Measurements from ENCODE around the gene NLGN4X.
A peak's percentile ranks its signal among the peaks of the same experiment; 100 is the strongest.

Gene NLGN4X

GRCh38 chrX:6225288-6225910, 3.3 kb downstream of the NLGN4X start:
- H3K27ac ChIP-seq, result no peak overlapping the region
- no peaks in the 10 kb centered on the region for H3K27me3 ChIP-seq
- H4K20me1 ChIP-seq, result no peaks in the 10 kb centered on the region
- H3K4me1 ChIP-seq, result peaks cover 4% of the 10 kb centered on the region; the same call in 1 of the 2 replicates
- no peaks in the 10 kb centered on the region for H3K36me3 ChIP-seq
- no peak overlapping the region for H3K4me3 ChIP-seq
- H3K4me2 ChIP-seq, result no peak overlapping the region
- H3K9me3 ChIP-seq, result peaks cover 20% of the 10 kb centered on the region
- no peak for TF ChIP-seq Cebpa-rat (IDR thresholded peaks at IDR 0.05)
- H3K9ac ChIP-seq, result no peak overlapping the region

- no peak overlapping the region for H3K27ac ChIP-seq
- no peak for TF ChIP-seq Cebpa-rat (IDR thresholded peaks at IDR 0.05)
These were observed 5.2 kb downstream of the NLGN4X start for GRCh38 chrX:6223516-6223915.

GRCh38 chrX:6210230-6210629, 18.4 kb downstream of the NLGN4X start:
- H3K4me2 ChIP-seq, result peak overlapping the region; percentile 33
- H3K4me1 ChIP-seq, result peaks cover 18% of the 10 kb centered on the region
- H3K9ac ChIP-seq, result no peak overlapping the region
- no peaks in the 10 kb centered on the region for H3K9me3 ChIP-seq
- H3K4me3 ChIP-seq, result no peak overlapping the region
- no peaks in the 10 kb centered on the region for H3K36me3 ChIP-seq
- H4K20me1 ChIP-seq, result no peaks in the 10 kb centered on the region
- H3K27ac ChIP-seq, result no peak overlapping the region
- peak; percentile 70 for TF ChIP-seq Cebpa-rat (IDR thresholded peaks at IDR 0.05)
- H3K27me3 ChIP-seq, result no peaks in the 10 kb centered on the region

More at GRCh38 chrX:6223516-6223915, 5.2 kb downstream of the NLGN4X start:
- peaks cover 17% of the 10 kb centered on the region for H3K9me3 ChIP-seq
- no peaks in the 10 kb centered on the region for H3K27me3 ChIP-seq
- H3K4me2 ChIP-seq, result no peak overlapping the region
- no peaks in the 10 kb centered on the region for H4K20me1 ChIP-seq
- no peak overlapping the region for H3K4me3 ChIP-seq
- H3K9ac ChIP-seq, result no peak overlapping the region
- no peaks in the 10 kb centered on the region for H3K36me3 ChIP-seq
- peaks cover 4% of the 10 kb centered on the region; the same call in 1 of the 2 replicates for H3K4me1 ChIP-seq

GRCh38 chrX:6203462-6204215, 25.0 kb downstream of the NLGN4X start:
- no peaks in the 10 kb centered on the region for H3K9me3 ChIP-seq
- H3K36me3 ChIP-seq, result no peaks in the 10 kb centered on the region
- H3K4me3 ChIP-seq, result no peak overlapping the region
- no peak for TF ChIP-seq Cebpa-rat (IDR thresholded peaks at IDR 0.05)
- H3K9ac ChIP-seq, result no peak overlapping the region
- no peak overlapping the region for H3K4me2 ChIP-seq
- no peaks in the 10 kb centered on the region for H3K4me1 ChIP-seq
- no peaks in the 10 kb centered on the region for H3K27me3 ChIP-seq
- H3K27ac ChIP-seq, result no peak overlapping the region
- no peaks in the 10 kb centered on the region for H4K20me1 ChIP-seq

- Histone ChIP-seq H3K4me1 (no peaks in the 10 kb centered on the region), H3K4me2 (no peak overlapping the region), H3K4me3 (no peak overlapping the region), H3K36me3 (no peaks in the 10 kb centered on the region), H3K9me3 (no peaks in the 10 kb centered on the region), H3K9ac (no peak overlapping the region), H3K27me3 (no peaks in the 10 kb centered on the region), H4K20me1 (no peaks in the 10 kb centered on the region), H3K27ac (no peak overlapping the region)
- no peak for TF ChIP-seq Cebpa-rat (IDR thresholded peaks at IDR 0.05)
These were observed 29.2 kb downstream of the NLGN4X start for GRCh38 chrX:6199486-6199885.

GRCh38 chrX:6187256-6187655, 41.4 kb downstream of the NLGN4X start:
- no peaks in the 10 kb centered on the region for H3K9me3 ChIP-seq

GRCh38 chrX:6184900-6185515, 43.7 kb downstream of the NLGN4X start:
- Histone ChIP-seq H3K9me3 (no peaks in the 10 kb centered on the region), H4K20me1 (no peaks in the 10 kb centered on the region), H3K9ac (no peak overlapping the region), H3K4me3 (no peak overlapping the region), H3K4me1 (no peaks in the 10 kb centered on the region; the same call in 1 of the 2 replicates), H3K27ac (no peak overlapping the region), H3K27me3 (no peaks in the 10 kb centered on the region), H3K36me3 (no peaks in the 10 kb centered on the region), H3K4me2 (no peak overlapping the region)
- no peak for TF ChIP-seq Cebpa-rat (IDR thresholded peaks at IDR 0.05)

More at GRCh38 chrX:6187256-6187655, 41.4 kb downstream of the NLGN4X start:
- no peak overlapping the region for H3K4me2 ChIP-seq
- TF ChIP-seq Cebpa-rat (IDR thresholded peaks at IDR 0.05), result no peak
- H4K20me1 ChIP-seq, result no peaks in the 10 kb centered on the region
- no peak overlapping the region for H3K9ac ChIP-seq
- no peaks in the 10 kb centered on the region for H3K36me3 ChIP-seq
- H3K4me1 ChIP-seq, result no peaks in the 10 kb centered on the region; the same call in 1 of the 2 replicates
- no peak overlapping the region for H3K4me3 ChIP-seq
- no peak overlapping the region for H3K27ac ChIP-seq
- no peaks in the 10 kb centered on the region for H3K27me3 ChIP-seq

GRCh38 chrX:6175914-6176313, 52.8 kb downstream of the NLGN4X start:
- TF ChIP-seq Cebpa-rat (IDR thresholded peaks at IDR 0.05), result no peak
- no peak overlapping the region for H3K4me3 ChIP-seq
- no peak overlapping the region for H3K27ac ChIP-seq
- no peaks in the 10 kb centered on the region for H3K36me3 ChIP-seq
- H3K27me3 ChIP-seq, result no peaks in the 10 kb centered on the region
- H3K4me2 ChIP-seq, result no peak overlapping the region
- H3K9me3 ChIP-seq, result no peaks in the 10 kb centered on the region
- no peaks in the 10 kb centered on the region for H3K4me1 ChIP-seq
- H4K20me1 ChIP-seq, result no peaks in the 10 kb centered on the region
- no peak overlapping the region for H3K9ac ChIP-seq

GRCh38 chrX:6170424-6170823, 58.2 kb downstream of the NLGN4X start:
- Histone ChIP-seq H3K4me3 (no peak overlapping the region), H3K9ac (no peak overlapping the region), H3K27ac (no peak overlapping the region), H3K9me3 (no peaks in the 10 kb centered on the region), H4K20me1 (no peaks in the 10 kb centered on the region), H3K4me1 (no peaks in the 10 kb centered on the region), H3K4me2 (no peak overlapping the region), H3K36me3 (no peaks in the 10 kb centered on the region), H3K27me3 (no peaks in the 10 kb centered on the region)
- no peak for TF ChIP-seq Cebpa-rat (IDR thresholded peaks at IDR 0.05)

GRCh38 chrX:6169407-6169806, 59.3 kb downstream of the NLGN4X start:
- TF ChIP-seq Cebpa-rat (IDR thresholded peaks at IDR 0.05), result no peak
- no peaks in the 10 kb centered on the region for H4K20me1 ChIP-seq
- no peak overlapping the region for H3K9ac ChIP-seq
- no peaks in the 10 kb centered on the region for H3K27me3 ChIP-seq
- H3K9me3 ChIP-seq, result no peaks in the 10 kb centered on the region
- H3K27ac ChIP-seq, result no peak overlapping the region
- no peaks in the 10 kb centered on the region for H3K4me1 ChIP-seq
- H3K4me2 ChIP-seq, result no peak overlapping the region
- no peaks in the 10 kb centered on the region for H3K36me3 ChIP-seq
- H3K4me3 ChIP-seq, result no peak overlapping the region

All from BLaER1 (cell line).